H1 (cell line): ENCODE results near the gene ATG4C.
"Not testable (repeated sequence)": the region's sequence is repeated elsewhere in the genome, so short reads cannot be mapped to it uniquely, and the experiment has no call there.

Experiments used
- CBX5 ChIP-seq: fragments of 300-800, 300-1000 bp; sonication (generic); IDR thresholded peaks from 2 replicates; pipeline ENCODE4 v1.7.1; 2016; ENCODE audit warnings: antibody characterized with exemption, low read length, low read depth
- POLR2A ChIP-seq, 2 experiments: IDR thresholded peaks; 1 replicate in 1 of 2; 2 replicates in 1 of 2; pipeline ENCODE4 v1.6.1; 2011; ENCODE audit warnings: low read depth in 2 of 2, low read length in 2 of 2, mild to moderate bottlenecking in 2 of 2; ENCODE audit errors: control extremely low read depth in 1 of 2
- POLR2AphosphoS5 ChIP-seq: IDR thresholded peaks from 2 replicates; pipeline ENCODE4 v1.6.1; 2011; ENCODE audit warnings: low read depth, low read length
- RAD21 ChIP-seq, 2 experiments: IDR thresholded peaks in 1 of 2; conservative IDR thresholded peaks in 1 of 2; 2 replicates each; pipeline ENCODE4 v1.6.1; 2011; ENCODE audit warnings: low read depth in 2 of 2, low read length in 2 of 2, improper control_type of control experiment in 1 of 2, inconsistent platforms in 1 of 2, mild to moderate bottlenecking in 1 of 2, moderate library complexity in 1 of 2
- TAF1 ChIP-seq: IDR thresholded peaks from 2 replicates; pipeline ENCODE4 v1.6.1; 2011; ENCODE audit warnings: mild to moderate bottlenecking, low read depth, low read length
- TCF12 ChIP-seq: IDR thresholded peaks from 2 replicates; pipeline ENCODE4 v1.6.1; 2011; ENCODE audit warnings: low read depth, mild to moderate bottlenecking, low read length
- TF ChIP-seq, protein P1 (sequence below): IDR thresholded peaks from 2 replicates; pipeline ENCODE4 v1.6.1; 2012; ENCODE audit warnings: low read length, inconsistent platforms
- TF ChIP-seq, protein P2 (sequence below), 3 experiments: IDR thresholded peaks; 1 replicate in 2 of 3; 2 replicates in 1 of 3; pipeline versions ENCODE4 v1.5.1 to v1.6.1; 2011; ENCODE audit warnings: low read length in 3 of 3, mild to moderate bottlenecking in 3 of 3, inconsistent platforms in 2 of 3, low read depth in 1 of 3, moderate library complexity in 1 of 3; ENCODE audit not compliant: insufficient read depth in 1 of 3; ENCODE audit errors: control extremely low read depth in 1 of 3

DNA sequence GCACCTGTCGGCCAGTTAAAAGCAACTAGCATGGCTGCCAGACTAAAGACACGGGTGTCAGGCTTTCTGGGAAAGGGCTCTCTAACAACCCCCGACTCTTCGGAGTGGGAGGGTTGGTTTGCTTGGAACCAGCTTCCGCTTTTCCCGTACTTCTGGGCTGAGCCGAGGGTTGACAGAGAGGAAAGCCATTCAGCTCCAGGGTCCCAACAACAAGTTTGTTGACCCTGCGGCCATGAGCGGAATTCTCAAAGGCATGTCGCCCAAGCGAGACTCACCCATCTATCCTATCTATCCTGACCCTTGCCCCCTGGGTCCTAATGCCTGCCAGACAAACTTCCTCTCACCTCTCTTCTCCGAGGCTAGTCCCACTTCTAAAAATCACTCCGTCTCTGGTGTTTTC, 29.0 kb upstream of the ATG4C start:
- not testable (repeated sequence) for TF ChIP-seq CBX5; POLR2A (IDR thresholded peaks at IDR 0.05; ENCODE audit: control extremely low read depth in 1 of 2, low read depth in 2 of 2, low read length in 2 of 2); TAF1; POLR2AphosphoS5; RAD21 (IDR thresholded peaks at IDR 0.05 in 1 of 2, conservative IDR thresholded peaks at IDR 0.05 in 1 of 2; ENCODE audit: low read depth in 2 of 2, low read length in 2 of 2); TCF12
- TF ChIP-seq, protein P1, sequence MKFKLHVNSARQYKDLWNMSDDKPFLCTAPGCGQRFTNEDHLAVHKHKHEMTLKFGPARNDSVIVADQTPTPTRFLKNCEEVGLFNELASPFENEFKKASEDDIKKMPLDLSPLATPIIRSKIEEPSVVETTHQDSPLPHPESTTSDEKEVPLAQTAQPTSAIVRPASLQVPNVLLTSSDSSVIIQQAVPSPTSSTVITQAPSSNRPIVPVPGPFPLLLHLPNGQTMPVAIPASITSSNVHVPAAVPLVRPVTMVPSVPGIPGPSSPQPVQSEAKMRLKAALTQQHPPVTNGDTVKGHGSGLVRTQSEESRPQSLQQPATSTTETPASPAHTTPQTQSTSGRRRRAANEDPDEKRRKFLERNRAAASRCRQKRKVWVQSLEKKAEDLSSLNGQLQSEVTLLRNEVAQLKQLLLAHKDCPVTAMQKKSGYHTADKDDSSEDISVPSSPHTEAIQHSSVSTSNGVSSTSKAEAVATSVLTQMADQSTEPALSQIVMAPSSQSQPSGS: not testable (repeated sequence)
- TF ChIP-seq, protein P2, sequence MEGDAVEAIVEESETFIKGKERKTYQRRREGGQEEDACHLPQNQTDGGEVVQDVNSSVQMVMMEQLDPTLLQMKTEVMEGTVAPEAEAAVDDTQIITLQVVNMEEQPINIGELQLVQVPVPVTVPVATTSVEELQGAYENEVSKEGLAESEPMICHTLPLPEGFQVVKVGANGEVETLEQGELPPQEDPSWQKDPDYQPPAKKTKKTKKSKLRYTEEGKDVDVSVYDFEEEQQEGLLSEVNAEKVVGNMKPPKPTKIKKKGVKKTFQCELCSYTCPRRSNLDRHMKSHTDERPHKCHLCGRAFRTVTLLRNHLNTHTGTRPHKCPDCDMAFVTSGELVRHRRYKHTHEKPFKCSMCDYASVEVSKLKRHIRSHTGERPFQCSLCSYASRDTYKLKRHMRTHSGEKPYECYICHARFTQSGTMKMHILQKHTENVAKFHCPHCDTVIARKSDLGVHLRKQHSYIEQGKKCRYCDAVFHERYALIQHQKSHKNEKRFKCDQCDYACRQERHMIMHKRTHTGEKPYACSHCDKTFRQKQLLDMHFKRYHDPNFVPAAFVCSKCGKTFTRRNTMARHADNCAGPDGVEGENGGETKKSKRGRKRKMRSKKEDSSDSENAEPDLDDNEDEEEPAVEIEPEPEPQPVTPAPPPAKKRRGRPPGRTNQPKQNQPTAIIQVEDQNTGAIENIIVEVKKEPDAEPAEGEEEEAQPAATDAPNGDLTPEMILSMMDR (IDR thresholded peaks at IDR 0.05; ENCODE audit: control extremely low read depth in 1 of 3, insufficient read depth in 1 of 3, low read depth in 1 of 3, low read length in 3 of 3): not testable (repeated sequence)
